H9 (cell line): ENCODE results near the gene QSOX2. TPM values are rescaled to one million over a fixed set of nuclear protein-coding genes. Genes with fewer than 3 reads are reported as not detected.

Experiments used
- DNase-seq: peaks from one replicate; pipeline ENCODE4 v3.0.0-alpha.2; 2017
- H2AFZ ChIP-seq: one replicate; pipeline ENCODE4 v1.6.1; 2013; ENCODE audit warnings: mild to moderate bottlenecking, low read length, control low read depth, moderate library complexity
- H2AK5ac ChIP-seq: 2 replicates; pipeline ENCODE4 v1.6.1; 2013; ENCODE audit warnings: low read length, control low read depth, mixed read lengths; ENCODE audit not compliant: insufficient read length
- H2BK120ac ChIP-seq: one replicate; pipeline ENCODE4 v1.6.1; 2013; ENCODE audit warnings: low read depth, mild to moderate bottlenecking, low read length, control low read depth, inconsistent platforms; ENCODE audit not compliant: poor library complexity, severe bottlenecking
- H2BK12ac ChIP-seq: 2 replicates; pipeline ENCODE4 v1.6.1; 2013; ENCODE audit warnings: low read length, control low read depth, mixed read lengths, low read depth; ENCODE audit not compliant: insufficient read length
- H2BK15ac ChIP-seq: 2 replicates; pipeline ENCODE4 v1.6.1; 2013; ENCODE audit warnings: low read depth, low read length, control low read depth
- H2BK20ac ChIP-seq: one replicate; pipeline ENCODE4 v1.6.1; 2013; ENCODE audit warnings: low read depth, mild to moderate bottlenecking, low read length, control low read depth, inconsistent platforms; ENCODE audit not compliant: poor library complexity, severe bottlenecking
- H2BK5ac ChIP-seq: 2 replicates; pipeline ENCODE4 v1.6.1; 2013; ENCODE audit warnings: low read length, control low read depth, mixed read lengths; ENCODE audit not compliant: insufficient read length
- H3K14ac ChIP-seq: 2 replicates; pipeline ENCODE4 v1.6.1; 2013; ENCODE audit warnings: low read length, control low read depth; ENCODE audit not compliant: insufficient read depth
- H3K18ac ChIP-seq: 2 replicates; pipeline ENCODE4 v1.6.1; 2013; ENCODE audit warnings: low read depth, mild to moderate bottlenecking, mixed read lengths, low read length, control low read depth; ENCODE audit not compliant: insufficient read length
- H3K23ac ChIP-seq: 2 replicates; pipeline ENCODE4 v1.6.1; 2013; ENCODE audit warnings: low read length, control low read depth, mixed read lengths, low read depth; ENCODE audit not compliant: insufficient read length
- H3K23me2 ChIP-seq: 2 replicates; pipeline ENCODE4 v1.6.1; 2013; ENCODE audit warnings: low read depth, mild to moderate bottlenecking, mixed read lengths, low read length, control low read depth; ENCODE audit not compliant: insufficient read length, poor library complexity, severe bottlenecking
- H3K27ac ChIP-seq: 2 replicates; pipeline ENCODE4 v1.5.1; 2013; ENCODE audit warnings: low read length, control low read depth, mixed read lengths, low read depth; ENCODE audit not compliant: insufficient read length
- H3K27me3 ChIP-seq: 2 replicates; pipeline ENCODE4 v1.6.1; 2013; ENCODE audit warnings: low read length, control low read depth, inconsistent platforms; ENCODE audit not compliant: insufficient read depth
- H3K4ac ChIP-seq: 2 replicates; pipeline ENCODE4 v1.6.1; 2013; ENCODE audit warnings: low read depth, mild to moderate bottlenecking, control low read depth, inconsistent platforms, low read length, moderate library complexity
- H3K4me1 ChIP-seq: 2 replicates; pipeline ENCODE4 v1.6.1; 2013; ENCODE audit warnings: low read length, control low read depth, inconsistent platforms; ENCODE audit not compliant: insufficient read depth
- H3K4me2 ChIP-seq: 2 replicates; pipeline ENCODE4 v1.6.1; 2013; ENCODE audit warnings: low read length, control low read depth, mixed read lengths; ENCODE audit not compliant: insufficient read length, insufficient read depth
- H3K56ac ChIP-seq: 2 replicates; pipeline ENCODE4 v1.6.1; 2013; ENCODE audit warnings: low read depth, mild to moderate bottlenecking, mixed read lengths, low read length, control low read depth; ENCODE audit not compliant: insufficient read length
- H3K79me1 ChIP-seq: 2 replicates; pipeline ENCODE4 v1.6.1; 2013; ENCODE audit warnings: low read depth, mild to moderate bottlenecking, moderate library complexity, low read length, control low read depth, inconsistent platforms; ENCODE audit not compliant: insufficient read depth, poor library complexity, severe bottlenecking
- H3K79me2 ChIP-seq: 2 replicates; pipeline ENCODE4 v1.6.1; 2013; ENCODE audit warnings: low read length, control low read depth, inconsistent platforms; ENCODE audit not compliant: insufficient read depth
- H3K9ac ChIP-seq: 2 replicates; pipeline ENCODE4 v1.6.1; 2013; ENCODE audit warnings: low read length, control low read depth, mixed read lengths; ENCODE audit not compliant: insufficient read length; ENCODE audit errors: extremely low read depth
- H3K9me3 ChIP-seq: one replicate; pipeline ENCODE4 v1.6.1; 2013; ENCODE audit warnings: low read depth, low read length, inconsistent platforms; ENCODE audit not compliant: control insufficient read depth
- H3T11ph ChIP-seq: one replicate; pipeline ENCODE4 v1.6.1; 2013; ENCODE audit warnings: mild to moderate bottlenecking, low read length, control low read depth, inconsistent platforms
- H4K20me1 ChIP-seq: one replicate; pipeline ENCODE4 v1.6.1; 2013; ENCODE audit not compliant: control insufficient read depth, insufficient read length, insufficient read depth
- H4K5ac ChIP-seq: 2 replicates; pipeline ENCODE4 v1.6.1; 2013; ENCODE audit warnings: low read depth, mild to moderate bottlenecking, mixed read lengths, low read length, control low read depth; ENCODE audit not compliant: insufficient read length
- H4K8ac ChIP-seq: replicated peaks from 2 replicates; pipeline ENCODE4 v1.6.1; 2013; ENCODE audit warnings: low read length, control low read depth, mixed read lengths, low read depth; ENCODE audit not compliant: insufficient read length
- H4K91ac ChIP-seq: 2 replicates; pipeline ENCODE4 v1.6.1; 2013; ENCODE audit warnings: low read depth, mild to moderate bottlenecking, moderate library complexity, mixed read lengths, low read length, control low read depth; ENCODE audit not compliant: insufficient read length
- H3K27ac Mint-ChIP-seq, 3 experiments: 2 replicates in 2 of 3; 3 replicates in 1 of 3; pipeline ENCODE4 v1.8.0; 2020 to 2021; ENCODE audit warnings: mixed read lengths in 3 of 3, mild to moderate bottlenecking in 1 of 3, moderate library complexity in 1 of 3
- H3K27me3 Mint-ChIP-seq: 2 replicates; pipeline ENCODE4 v1.8.0; 2021; ENCODE audit warnings: low read depth, mild to moderate bottlenecking, moderate library complexity, mixed read lengths
- H3K36me3 Mint-ChIP-seq, 3 experiments: 2 replicates in 2 of 3; 3 replicates in 1 of 3; pipeline ENCODE4 v1.8.0; 2020 to 2021; ENCODE audit warnings: low read depth in 3 of 3, mixed read lengths in 3 of 3; ENCODE audit not compliant: insufficient read depth in 1 of 3
- H3K4me1 Mint-ChIP-seq, 2 experiments: 2 replicates each; pipeline ENCODE4 v1.8.0; 2020; ENCODE audit warnings: mixed read lengths in 2 of 2
- H3K4me3 Mint-ChIP-seq, 2 experiments: 2 replicates in 1 of 2; 3 replicates in 1 of 2; pipeline ENCODE4 v1.8.0; 2020 to 2021; ENCODE audit warnings: mild to moderate bottlenecking in 2 of 2, mixed read lengths in 2 of 2, moderate library complexity in 1 of 2
- H3K9me3 Mint-ChIP-seq, 2 experiments: 2 replicates in 1 of 2; 3 replicates in 1 of 2; pipeline ENCODE4 v1.8.0; 2020; ENCODE audit warnings: mild to moderate bottlenecking in 2 of 2, mixed read lengths in 2 of 2, moderate library complexity in 1 of 2
- WGBS: extraction: QIAGEN DNeasy Blood & Tissue Kit; methylation state at CpG from one replicate; pipeline ENCODE4 v1.1.7; 2013; ENCODE audit warnings: missing lambda C conversion rate, low lambda C conversion rate, mixed read lengths; ENCODE audit not compliant: insufficient read length; ENCODE audit errors: extremely low coverage; 5-methylcytosine and 5-hydroxymethylcytosine counted together
- total RNA-seq: library from RNA; stranded (reverse); gene quantifications from 2 replicates; pipeline ENCODE4 v1.2.1, GENCODE V29; 2021
- TF ChIP-seq, protein P1 (sequence below): fragments of 200-600 bp; sonication (generic); conservative IDR thresholded peaks from 3 replicates; pipeline ENCODE4 v1.8.0; 2021; ENCODE audit warnings: antibody characterized with exemption, mild to moderate bottlenecking

QSOX2 gene
- total RNA-seq, 1 experiment from 2014 or later, result 25.8 TPM

DNA sequence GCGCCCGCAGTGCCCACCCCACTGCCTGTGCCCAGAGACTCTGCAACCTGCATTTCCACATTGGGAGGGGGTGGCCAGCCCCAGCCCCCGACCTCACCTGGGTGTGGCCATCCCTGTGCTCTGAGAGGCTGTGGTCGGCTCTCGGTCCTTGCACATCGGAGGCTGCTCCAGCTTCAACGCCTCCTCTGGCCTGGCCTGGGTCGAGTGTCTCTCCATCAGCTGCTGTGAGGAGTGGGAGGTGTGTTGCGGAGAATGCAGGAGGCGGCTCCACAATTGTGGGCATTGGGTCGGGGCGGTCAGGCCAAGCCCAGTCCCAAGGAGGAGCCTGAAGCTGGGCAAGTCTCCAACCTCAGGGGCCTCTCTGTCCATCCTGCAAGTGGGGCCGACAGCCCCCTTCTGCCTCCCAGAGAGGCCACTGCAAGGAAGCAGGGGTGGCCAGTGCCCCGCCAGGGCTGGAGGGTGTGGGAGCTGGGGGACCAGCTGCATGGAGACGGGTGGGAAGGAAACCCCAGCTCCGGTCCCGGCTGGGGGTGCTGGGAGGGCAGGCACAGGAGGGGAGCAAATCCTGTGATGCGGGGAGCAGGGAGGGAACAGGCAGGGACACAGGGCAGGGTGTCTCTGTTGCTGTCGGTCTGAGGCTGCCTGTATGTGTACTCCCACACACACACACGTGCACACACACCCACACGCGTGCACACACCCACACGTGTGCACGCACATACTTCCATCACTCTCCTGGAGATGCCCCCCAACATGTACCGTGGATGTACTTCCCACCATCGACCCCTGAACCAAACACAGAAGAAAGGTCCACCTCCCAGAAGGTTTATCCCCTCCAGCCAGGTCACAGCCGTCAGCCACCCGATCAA lies 29.4 kb upstream of the QSOX2 start:
- no peak overlapping the region for H3K4ac ChIP-seq
- H3K4me1 ChIP-seq, result no peaks in the 10 kb centered on the region
- no peak overlapping the region for H4K91ac ChIP-seq

More for the DNA sequence above, 29.4 kb upstream of the QSOX2 start:
- H3K4me3 Mint-ChIP-seq, result no peak overlapping the region
- no peak overlapping the region for H2BK15ac ChIP-seq
- TF ChIP-seq, protein P1, sequence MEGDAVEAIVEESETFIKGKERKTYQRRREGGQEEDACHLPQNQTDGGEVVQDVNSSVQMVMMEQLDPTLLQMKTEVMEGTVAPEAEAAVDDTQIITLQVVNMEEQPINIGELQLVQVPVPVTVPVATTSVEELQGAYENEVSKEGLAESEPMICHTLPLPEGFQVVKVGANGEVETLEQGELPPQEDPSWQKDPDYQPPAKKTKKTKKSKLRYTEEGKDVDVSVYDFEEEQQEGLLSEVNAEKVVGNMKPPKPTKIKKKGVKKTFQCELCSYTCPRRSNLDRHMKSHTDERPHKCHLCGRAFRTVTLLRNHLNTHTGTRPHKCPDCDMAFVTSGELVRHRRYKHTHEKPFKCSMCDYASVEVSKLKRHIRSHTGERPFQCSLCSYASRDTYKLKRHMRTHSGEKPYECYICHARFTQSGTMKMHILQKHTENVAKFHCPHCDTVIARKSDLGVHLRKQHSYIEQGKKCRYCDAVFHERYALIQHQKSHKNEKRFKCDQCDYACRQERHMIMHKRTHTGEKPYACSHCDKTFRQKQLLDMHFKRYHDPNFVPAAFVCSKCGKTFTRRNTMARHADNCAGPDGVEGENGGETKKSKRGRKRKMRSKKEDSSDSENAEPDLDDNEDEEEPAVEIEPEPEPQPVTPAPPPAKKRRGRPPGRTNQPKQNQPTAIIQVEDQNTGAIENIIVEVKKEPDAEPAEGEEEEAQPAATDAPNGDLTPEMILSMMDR, result no peak
- no peak overlapping the region for H2AK5ac ChIP-seq
- no peak for DNase-seq
- H3K23ac ChIP-seq, result no peak overlapping the region
- H3K27ac ChIP-seq, result no peak overlapping the region
- H3K14ac ChIP-seq, result no peak overlapping the region; the same call in 1 of the 2 replicates
- peak overlapping the region in 1 of 3 experiments; percentile 57; a peak in 1 of 7 replicates for H3K27ac Mint-ChIP-seq
- peaks cover 0 to 8% of the 10 kb centered on the region in 2 experiments; a peak in 3 of 4 replicates for H3K4me1 Mint-ChIP-seq
- no peaks in the 10 kb centered on the region for H3K9me3 ChIP-seq
- H3K9me3 Mint-ChIP-seq, result peaks cover 0 to 2% of the 10 kb centered on the region in 2 experiments; a peak in 2 of 5 replicates
- no peak overlapping the region for H2BK120ac ChIP-seq
- H3K36me3 Mint-ChIP-seq, result no peaks in the 10 kb centered on the region
- no peaks in the 10 kb centered on the region for H3K23me2 ChIP-seq
- no peak overlapping the region for H3K18ac ChIP-seq
- no peak overlapping the region for H3K9ac ChIP-seq
- no peak overlapping the region for H3T11ph ChIP-seq
- H3K79me2 ChIP-seq, result no peaks in the 10 kb centered on the region
- no peak overlapping the region for H3K56ac ChIP-seq
- no peak overlapping the region for H3K4me2 ChIP-seq
- no peak overlapping the region for H2BK5ac ChIP-seq
- H4K20me1 ChIP-seq, result no peaks in the 10 kb centered on the region
- no peak overlapping the region for H4K5ac ChIP-seq
- no peak overlapping the region for H2AFZ ChIP-seq
- H3K79me1 ChIP-seq, result no peaks in the 10 kb centered on the region
- H4K8ac ChIP-seq, result no peak overlapping the region
- no CpG with 5 or more reads among the region's 28 CpGs for WGBS
- H3K27me3 ChIP-seq, result no peaks in the 10 kb centered on the region
- H2BK12ac ChIP-seq, result no peak overlapping the region
- H3K27me3 Mint-ChIP-seq, result peaks cover 4% of the 10 kb centered on the region
- H2BK20ac ChIP-seq, result no peak overlapping the region
